Islet of Langerhans (tissue), 1 donor: ENCODE data around the gene TNP2.

ENCODE experiments used
- FAIRE-seq: peaks from one replicate; lab custom pipeline; 2011; peaks lifted over from hg19 to GRCh38; lab: Jason Lieb, UNC

The TNP2 gene

DNA sequence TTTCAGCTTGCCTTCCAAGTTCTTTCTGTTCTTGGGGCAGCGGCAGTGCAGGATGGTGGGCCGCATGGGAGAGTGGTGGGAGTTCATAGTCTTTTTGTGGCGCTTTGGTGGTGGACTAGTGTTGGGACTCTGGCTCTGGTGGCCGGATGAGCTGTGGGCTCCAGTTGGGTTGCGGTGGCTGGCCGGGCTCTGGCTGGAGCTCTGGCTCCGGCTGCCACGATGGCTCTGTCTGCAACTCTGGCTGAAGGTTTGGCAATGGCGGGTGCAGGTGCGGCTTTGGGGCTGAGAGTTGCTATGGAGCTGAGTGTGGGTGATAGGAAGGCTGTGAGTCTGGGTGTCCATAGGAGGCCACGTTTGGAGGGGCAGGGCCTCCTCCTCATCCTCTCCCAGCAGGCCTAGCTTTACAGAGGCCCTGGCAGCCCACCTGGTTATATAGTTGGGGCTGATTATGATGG is at the start of gene TNP2:
Gene TNP2 (minus strand): TSS at position 405 of the 455 bp plus-strand sequence. CDS start 63 bp downstream, at position 342.
- FAIRE-seq = no peak

GRCh38 chr16:11318817-11319216 is 49.7 kb upstream of the TNP2 start:
- no peak for FAIRE-seq

GRCh38 chr16:11316331-11317015 is 47.3 kb upstream of the TNP2 start:
- FAIRE-seq = no peak

- no peak for FAIRE-seq
Measured at GRCh38 chr16:11315510-11315909, 46.4 kb upstream of the TNP2 start.

DNA sequence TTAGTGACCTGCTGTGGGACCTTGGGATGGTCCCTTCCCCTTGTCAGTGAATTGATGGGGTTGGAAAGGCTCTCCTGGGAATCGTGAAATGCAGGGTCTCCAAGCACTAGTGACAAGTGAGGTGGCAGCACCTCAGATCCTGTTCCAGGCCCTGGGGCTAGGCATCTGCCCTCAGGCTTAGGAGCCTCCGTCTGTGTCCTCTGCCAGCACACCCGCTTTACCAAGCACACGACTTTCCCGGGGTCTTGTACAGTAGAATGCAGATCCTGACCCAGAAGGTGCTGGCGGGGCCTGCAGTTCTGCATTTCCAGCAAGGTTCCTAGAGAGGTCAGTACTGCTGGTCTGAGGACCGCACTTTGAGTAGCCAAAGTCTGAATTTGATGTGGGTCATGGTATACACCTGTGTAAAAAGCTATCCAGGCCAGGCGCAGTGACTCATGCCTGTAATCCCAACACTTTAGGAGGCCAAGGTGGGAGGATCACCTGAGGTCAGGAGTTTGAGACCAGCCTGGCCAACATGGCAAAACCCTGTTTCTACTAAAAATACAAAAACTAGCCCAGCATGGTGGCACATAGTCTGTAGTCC is 45.3 kb upstream of the TNP2 start:
- no peak for FAIRE-seq

- no peak for FAIRE-seq
Measured at GRCh38 chr16:11313493-11314308, 44.6 kb upstream of the TNP2 start.

DNA sequence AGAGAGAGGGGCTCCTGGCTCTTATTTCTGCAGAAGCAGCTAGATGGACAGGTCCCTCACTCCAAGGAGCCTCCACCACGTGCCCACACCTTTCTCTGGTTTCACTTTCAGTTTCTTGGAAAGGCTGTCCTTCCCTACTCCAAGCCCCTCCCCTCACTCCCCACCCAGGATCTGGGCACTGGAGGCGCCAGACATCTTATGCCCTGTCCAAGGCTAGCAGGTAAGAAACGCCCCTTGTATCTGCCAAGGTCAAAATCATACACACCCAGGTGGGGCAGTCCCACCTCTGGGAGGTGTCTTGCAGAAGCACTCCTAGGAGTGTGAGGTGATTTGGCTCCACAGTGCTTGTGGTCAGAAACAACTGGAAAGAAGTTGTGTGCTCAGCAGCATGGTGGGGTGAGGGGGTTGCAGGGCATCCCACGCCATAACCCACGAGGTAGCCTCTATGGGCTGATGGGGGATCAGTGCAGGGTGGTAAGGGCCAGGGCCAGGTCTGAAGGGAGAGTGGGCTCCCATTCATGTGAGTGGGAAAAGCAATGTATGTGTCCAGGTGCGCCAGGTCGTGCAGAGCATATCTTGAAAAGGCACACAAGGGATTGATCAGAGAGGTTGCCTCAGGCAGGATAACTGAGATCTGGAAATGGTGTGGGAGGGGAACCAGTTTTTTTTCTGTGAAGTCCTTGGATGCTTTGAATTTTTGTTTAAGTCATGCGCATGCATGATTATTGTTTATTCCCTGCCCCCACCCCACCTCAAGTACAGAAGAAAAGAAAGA is 43.8 kb upstream of the TNP2 start:
- no peak for FAIRE-seq

- FAIRE-seq = no peak
Measured at GRCh38 chr16:11310997-11311561, 42.0 kb upstream of the TNP2 start.

DNA sequence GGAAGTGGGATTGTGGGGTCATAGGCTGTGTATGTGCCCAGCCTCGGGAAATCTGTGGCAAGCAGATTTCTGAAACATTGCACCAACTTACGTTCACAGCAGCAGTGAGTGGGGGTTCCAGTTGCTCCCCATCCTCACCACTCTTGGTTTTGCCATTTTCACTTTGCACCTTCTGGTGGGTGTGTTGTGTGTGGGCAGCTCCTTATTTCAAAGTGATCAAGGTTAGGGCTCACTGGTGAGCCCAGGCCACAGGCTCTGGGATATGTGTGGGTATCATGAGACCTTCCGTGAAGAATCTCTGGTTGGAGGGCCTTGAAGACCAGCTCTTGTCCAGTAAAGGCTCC is 41.5 kb upstream of the TNP2 start:
- no peak for FAIRE-seq

DNA sequence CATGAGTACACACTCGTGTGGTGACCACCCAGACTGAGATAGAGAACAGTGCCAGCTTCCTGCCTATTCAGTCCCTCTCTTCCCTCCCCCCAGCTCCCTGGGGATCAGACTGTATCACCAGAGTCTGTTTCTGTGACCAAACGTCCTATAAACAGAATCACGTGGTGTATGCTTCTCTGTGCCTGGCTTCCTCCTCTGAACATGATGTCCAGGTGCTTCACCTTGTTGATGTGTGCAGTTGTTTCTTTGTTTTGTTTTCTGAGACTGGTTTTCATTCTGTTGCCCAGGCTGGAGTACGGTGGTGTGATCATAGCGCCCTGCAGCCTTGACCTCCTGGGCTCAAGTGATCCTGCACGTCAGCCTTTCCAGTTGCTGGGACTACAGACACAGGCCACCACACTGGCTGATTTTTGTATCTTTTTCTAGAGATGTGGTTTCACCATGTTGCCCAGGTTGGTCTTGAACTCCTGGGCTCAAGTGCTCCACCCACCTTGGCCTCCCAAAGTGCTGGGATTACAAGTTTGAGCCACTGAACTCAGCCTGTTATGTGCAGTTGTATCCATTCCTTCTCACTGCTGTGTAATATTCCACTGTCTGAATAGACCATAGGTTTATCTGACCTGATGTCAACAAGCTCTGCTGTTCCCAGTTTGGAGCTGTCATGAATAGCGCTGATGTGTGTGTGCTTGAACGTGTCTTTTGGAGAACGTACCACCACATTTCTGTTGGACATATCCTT is 40.9 kb upstream of the TNP2 start:
- no peak for FAIRE-seq

GRCh38 chr16:11308493-11309283 is 39.6 kb upstream of the TNP2 start:
- no peak for FAIRE-seq

DNA sequence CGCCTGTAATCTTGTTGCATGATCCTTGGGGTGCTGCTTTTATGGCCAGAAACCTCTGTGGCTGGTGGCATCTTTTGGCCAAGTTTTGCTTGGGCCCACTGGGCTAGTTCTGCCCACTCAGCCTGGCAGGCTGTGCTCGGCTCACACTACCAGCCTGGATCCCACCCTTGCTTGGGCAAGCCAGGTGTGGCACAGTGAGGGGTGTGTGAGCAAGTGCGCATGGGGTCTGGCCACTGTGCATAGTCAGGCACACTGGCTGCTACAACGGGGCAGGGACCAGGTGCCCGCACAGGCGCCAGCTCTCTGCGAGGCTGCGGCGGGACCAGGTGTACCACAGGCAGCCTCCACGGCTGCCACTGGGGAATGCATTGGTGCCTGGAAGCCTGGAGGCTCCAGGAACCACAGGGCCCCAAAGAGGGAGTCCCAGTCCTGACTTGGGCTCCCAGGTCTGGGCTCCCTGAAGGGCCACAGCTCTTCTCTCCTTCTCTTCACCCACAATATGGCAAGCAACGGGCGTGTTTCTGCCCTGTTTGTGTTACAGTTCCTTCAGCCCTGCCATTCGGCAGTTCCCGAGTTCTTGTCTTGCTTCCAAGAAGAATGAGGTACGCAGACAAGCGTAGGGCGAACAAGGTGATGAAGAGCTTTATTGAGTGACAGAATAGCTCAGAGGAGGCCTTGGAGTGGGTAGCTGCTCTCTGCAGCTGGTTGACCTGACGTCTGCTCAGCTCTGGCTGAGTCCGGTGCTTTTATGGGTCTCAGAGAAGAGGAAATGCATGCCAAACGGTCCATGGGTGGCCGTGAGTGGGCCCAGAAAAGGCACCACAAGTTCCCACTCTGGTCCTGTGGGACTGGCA is 38.7 kb upstream of the TNP2 start:
- FAIRE-seq = no peak

DNA sequence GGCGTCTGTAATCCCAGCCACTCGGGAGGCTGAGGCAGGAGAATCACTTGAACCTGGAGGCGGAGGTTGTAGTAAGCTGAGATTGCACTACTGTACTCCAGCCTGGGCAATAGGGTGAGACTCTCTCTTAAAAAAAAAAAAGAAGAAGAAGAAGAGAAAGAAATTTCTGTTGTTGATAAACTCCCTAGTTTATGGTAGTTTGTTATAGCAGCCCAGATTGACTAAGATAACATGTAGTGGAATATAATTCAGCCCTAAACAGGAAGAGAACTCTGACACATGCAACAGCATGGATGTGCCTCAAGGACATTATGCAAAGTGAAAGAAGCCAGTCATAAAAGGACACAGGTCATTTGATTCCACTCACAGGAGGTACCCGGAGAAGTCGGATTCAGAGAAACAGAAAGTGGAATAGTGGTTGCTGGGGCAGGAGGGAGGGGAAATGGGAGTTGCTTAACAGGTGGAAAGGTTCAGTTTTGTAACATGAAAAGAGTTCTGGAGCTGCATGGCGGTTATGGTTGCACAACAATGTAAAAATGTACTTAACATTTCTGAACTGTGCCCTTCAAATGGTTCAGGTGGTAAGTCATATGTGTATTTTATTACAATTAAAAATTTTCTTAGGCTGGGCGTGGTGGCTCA is 38.0 kb upstream of the TNP2 start:
- FAIRE-seq = no peak

DNA sequence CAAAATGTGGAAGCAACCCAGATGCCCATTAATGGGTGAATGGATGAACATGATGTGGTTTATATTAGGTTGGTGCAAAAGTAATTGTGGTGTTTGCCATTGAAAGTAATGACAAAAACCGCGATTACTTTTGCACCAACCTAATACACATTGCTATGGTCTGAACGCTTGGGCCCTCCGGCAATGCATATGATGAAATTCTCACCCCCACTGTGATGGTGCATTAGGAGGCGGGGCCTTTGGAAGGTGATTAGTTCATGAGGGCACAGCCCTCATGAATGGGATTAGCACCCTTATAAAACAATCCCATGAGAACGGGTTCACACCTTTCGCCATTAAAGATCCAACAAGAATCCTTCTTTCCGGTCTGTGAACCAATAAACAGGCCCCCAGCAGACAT is 37.3 kb upstream of the TNP2 start:
- no peak for FAIRE-seq

DNA sequence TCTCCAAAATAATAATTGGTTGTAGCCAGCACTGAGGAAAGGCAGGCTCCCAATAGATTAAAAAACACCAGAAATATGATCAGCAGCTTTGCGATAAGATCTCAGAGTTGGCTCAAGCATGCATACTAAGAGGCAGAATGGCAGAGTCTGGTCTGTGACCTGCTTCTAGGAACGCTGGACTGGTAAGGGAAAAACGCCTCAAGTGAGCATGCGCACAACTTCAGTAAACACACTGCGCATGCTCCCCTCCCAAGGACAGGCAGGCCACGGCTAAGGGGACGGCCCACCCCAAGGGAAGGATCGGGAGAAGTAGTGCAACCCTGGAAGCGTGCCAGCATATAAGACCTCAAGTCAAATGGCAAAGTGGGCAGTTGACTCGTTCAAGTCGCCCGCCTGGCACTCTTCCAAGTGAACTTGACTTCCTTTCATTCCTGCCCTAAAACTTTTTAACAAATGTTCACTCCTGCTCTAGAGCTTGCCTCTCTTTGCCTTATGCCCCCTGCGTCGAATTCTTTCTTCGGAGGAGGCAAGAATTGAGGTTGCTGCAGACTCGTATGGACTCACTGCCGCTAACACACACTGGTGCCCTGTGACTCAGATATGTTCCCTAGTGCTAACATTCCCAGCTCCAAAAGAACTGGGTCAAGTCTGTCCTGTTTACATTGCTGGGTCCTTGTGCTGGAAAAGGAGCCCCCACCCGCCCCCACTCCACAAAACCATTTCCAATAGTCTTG is 34.4 kb upstream of the TNP2 start:
- FAIRE-seq = no peak

GRCh38 chr16:11302977-11303376 is 33.9 kb upstream of the TNP2 start:
- FAIRE-seq = no peak

- FAIRE-seq = no peak
Measured at GRCh38 chr16:11301645-11302501, 32.7 kb upstream of the TNP2 start.

GRCh38 chr16:11300560-11300892 is 31.4 kb upstream of the TNP2 start:
- no peak for FAIRE-seq
